ENCODE measurements around the gene CNPY3.

Gene CNPY3

DNA sequence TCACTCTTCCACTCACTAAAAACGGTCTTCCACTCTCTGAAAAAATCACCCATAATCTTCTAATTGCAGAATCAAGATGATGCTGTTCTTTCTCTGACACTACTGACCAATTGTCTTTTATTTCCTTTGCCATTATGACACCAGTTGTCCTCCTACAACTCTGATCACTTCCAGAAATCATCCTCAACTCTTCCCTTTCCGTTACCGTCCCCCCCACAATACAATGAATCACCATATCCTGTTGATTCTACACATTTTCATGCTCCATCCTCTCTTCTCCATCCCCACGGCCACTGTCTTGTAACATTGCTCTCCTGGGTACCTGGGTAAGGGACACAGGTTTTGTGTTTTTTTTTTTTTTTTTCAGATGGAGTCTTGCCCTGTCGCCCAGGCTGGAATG lies 52.6 kb downstream of the CNPY3 start:
- no peak for DNase-seq (ENCODE audit: low read depth)

DNA sequence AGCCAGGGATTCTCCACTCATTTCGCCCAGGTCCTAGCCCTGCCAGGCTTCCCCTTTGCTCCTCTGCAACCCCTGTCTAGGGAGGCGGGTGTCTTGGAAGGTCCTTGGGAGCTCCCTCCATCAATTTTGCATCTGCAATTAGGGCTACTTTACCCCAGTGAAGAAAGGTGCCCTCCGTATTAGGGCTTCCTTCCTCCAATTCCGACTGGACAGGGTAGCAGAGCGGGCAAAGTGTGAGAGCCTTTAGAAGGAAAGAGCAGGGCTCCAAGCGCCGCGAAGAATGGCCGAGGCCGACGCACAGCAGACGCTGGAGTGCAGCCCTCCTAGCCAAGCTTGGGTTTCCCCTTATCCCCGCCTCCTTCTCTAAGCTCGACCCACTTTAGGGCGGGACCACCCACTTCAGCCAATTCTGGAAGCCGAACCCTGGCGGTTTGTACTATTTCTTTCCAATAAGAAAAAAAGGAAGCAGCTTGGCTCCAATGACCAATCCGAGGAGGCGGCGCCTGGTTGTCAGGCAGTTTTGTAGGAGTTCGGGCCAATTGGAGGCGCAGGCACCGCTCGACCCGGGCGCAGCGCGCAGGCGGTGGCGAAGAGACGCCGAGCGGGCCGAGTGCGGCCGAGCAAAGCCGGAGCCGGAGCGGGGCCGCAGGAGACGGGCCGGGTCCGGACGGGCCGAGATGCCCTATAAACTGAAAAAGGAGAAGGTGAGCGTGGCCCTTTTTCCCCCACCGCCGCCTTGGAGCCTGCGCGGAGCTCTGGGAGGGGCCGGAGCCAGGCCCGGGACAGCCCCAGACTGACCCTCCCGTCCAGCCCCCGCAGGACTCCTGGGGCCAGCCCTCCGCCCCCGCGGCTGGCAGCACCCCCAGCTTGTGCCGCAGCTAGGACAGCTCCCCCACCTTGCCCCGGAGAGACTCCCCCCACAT lies 55.0 kb downstream of the CNPY3 start, which contains the start of gene PPP2R5D:
Gene PPP2R5D, plus strand, starts transcription at position 570 of the 923 bp plus-strand sequence. Its CDS starts 108 bp downstream, at position 678.
- peak; percentile 90 for DNase-seq (ENCODE audit: low read depth)

GRCh38 chr6:42984924-42985475 lies 55.7 kb downstream of the CNPY3 start:
- DNase-seq (ENCODE audit: low read depth): no peak

GRCh38 chr6:42987533-42988451 lies 58.5 kb downstream of the CNPY3 start:
- no peak for DNase-seq (ENCODE audit: low read depth)

GRCh38 chr6:42988486-42989020 lies 59.3 kb downstream of the CNPY3 start:
- DNase-seq (ENCODE audit: low read depth): no peak
